Activated CD4-positive, alpha-beta T cell treated with anti-CD3 and anti-CD28 coated beads for 24 hours (primary cell): ENCODE results near the gene SNCB.

ENCODE experiments used
- DNase-seq, 2 donors: peaks; one replicate each; pipeline ENCODE4 v3.0.0-alpha.2; 2020; ENCODE audit warnings: low read depth in 2 of 2

Gene SNCB

GRCh38 chr5:176644294-176644693 is 14.0 kb upstream of the SNCB start:
- no peak for DNase-seq

DNA sequence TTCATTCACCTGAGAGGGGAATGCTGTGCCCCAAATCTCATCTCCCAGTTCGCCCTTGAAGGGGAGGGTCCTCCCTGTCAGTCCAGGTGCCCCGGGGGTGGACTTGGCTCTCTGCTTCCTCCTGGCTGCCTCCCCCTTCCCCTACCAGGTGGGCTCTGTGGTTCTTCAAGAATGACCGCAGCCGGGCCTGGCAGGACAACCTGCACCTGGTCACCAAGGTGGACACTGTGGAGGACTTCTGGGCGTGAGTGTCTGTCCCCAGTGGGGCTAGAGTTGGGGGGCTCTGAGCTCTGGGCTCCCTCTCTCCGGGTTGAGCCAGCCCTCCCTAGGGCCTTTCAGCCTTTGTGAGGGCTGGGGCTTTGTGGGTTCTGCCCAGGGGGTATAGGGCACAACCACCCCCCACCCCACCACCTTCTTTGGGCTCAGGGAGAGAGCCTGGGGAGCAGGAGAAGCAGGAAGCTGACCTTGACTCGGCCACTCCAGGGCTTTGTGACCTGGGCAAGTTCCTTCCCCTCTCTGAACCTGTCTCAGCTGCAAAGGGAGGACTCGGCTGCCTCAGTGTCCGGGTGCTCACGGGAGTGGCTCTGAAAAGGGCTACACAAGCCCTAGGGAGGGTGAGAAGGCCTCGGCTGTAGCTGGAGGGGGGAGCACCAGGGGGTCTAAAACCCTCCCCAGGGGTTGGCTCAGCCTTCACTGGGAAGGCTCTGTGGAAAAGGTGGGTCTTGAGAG is 13.3 kb upstream of the SNCB start:
- no peak for DNase-seq

GRCh38 chr5:176642675-176643490 is 12.5 kb upstream of the SNCB start:
- no peak for DNase-seq

- DNase-seq, result no peak
Observed at GRCh38 chr5:176640616-176641015, 10.3 kb upstream of the SNCB start.

DNA sequence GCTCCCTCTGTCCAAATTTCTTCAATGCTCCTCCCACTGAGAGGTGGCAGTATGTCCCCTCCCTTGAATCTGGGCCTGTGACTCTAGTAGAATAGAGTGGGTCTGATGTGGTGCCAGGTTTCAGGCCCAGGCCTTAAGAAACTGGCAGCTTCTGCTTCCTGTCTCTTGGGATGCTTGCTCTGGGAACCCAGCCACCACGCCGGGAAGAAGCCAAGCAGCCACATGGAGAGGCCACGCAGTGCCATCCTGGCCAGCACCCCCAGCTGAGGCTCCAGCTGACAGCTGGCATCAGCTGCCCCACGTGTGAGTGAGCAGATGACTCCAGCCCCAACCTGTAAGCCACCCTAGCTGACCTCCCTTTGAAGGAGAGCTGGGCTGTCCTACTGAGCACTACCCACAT is 9.6 kb upstream of the SNCB start:
- DNase-seq, result no peak

GRCh38 chr5:176639208-176639607 is 8.9 kb upstream of the SNCB start:
- no peak for DNase-seq

- no peak for DNase-seq
Observed at GRCh38 chr5:176638437-176638836, 8.1 kb upstream of the SNCB start.

DNA sequence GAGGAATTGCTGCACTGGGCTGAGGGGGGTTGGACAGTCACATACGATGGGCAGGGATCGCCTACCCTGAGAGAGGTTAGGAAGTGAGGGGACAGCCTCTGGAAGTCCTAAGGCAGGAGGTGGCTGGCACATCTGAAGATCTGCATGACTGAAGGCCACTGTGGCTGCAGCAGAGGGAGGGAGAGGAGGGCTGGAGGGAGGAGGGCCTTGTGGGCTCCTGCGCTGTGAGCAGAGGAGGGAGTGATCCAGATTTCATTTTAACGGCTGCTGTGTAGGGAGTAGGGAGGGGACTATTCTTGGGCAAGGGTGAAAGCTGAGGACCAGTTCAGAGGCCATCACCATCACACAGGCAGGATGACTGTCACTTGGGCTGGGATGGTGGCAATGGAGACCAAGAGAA is 7.2 kb upstream of the SNCB start:
- DNase-seq, result no peak

DNA sequence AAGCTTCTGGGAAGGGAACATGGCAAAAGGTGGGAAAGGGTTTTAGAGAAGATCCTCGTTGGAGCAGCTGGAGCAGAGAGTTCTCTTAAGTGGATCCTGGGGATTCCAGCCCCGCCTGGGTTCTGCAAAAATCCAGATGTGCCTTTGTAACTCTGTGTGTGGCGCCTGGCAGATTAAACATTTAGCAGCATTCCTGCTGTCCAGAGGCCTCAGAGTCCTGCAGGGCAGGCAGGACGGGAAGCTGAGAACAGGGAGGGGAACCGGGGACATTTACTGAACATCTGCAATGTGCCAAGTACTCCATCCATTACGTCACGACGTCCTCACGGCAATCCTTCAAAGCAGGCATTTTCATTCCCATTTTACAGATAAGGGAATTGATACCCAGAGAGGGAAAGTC is 6.1 kb upstream of the SNCB start:
- no peak for DNase-seq

DNA sequence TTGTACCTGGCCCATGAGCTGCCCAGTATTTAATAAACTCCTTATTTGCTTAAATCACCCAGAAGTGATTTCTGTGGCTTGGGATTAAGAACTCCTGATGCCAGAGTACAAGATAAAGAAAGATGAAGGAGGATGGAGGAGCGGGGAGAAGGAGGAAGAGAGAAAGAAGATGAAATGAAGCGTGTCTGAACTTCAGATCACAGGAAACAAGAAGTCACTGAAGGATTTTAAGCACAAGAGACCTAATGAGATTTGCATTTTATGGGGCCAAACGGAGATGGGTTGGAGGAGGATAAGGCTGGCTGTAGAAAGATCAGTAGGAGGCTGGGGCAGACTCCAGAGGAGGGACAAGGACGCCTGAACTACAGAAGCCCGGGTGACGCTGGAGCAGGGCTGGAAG is 3.3 kb upstream of the SNCB start:
- no peak for DNase-seq

GRCh38 chr5:176632745-176633144 is 2.4 kb upstream of the SNCB start:
- DNase-seq, result no peak

DNA sequence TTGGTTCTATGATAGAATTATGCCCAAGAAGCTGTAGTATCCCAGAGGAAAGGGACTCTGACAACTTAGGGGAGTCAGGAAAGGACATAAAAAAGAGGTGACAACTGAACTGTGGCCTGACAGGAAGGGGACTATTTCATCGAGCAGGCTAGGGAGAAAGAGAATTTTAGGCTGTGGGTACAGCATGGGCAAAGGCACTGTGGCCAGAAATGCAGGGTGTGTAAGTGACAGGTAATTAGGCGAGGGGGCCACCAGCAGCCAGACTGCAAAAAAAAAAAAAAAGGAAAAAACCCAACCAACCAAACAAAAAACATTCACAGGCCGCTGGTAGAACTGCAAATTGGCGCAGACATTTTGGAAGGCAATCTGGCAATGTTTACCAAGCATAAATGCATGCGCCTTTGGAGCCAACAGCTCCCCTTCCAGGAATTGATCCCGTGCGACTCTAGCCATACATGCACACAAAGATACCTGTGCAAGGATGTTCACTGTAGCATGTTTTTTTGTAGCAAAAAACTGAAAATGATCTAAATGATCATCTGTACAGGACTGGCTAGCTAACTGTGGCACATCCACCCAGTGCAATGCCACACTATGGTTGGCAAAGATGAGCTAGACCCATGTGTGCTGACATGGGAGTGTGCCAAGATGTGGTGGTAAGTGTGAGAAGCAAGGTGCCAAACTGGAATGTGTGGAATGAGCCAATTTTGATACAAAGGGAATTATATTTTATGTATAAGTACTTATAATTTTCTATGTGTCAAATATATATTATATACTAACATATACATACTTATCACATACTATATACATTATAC is 1.3 kb upstream of the SNCB start:
- DNase-seq, result no peak

DNA sequence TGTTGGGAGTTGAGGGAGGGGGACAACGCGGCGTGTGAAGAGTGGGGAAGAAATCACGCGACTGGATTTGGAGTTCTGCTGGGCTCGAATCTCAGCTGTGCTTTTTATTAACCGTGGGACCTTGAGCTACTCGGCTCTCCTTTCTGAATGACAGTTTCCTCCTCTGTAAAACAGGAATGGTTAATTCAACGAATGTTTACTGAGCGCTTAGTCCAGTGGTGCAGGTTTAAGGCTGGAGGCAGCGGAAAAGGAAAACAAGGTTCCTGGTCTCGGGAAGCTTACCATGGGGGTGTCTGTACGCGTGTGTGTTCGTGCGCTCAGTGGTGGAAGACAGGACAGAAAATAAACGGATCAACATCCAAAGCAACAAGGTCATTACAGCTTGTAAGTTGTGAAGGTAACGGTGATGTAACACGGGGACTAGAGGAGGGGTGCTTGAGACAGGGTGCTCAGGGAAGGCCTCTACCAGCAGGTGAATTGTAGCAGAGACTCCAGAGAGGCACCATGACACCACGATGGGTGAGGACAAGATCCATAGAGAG is 418 bp upstream of the SNCB start:
- DNase-seq, result no peak

DNA sequence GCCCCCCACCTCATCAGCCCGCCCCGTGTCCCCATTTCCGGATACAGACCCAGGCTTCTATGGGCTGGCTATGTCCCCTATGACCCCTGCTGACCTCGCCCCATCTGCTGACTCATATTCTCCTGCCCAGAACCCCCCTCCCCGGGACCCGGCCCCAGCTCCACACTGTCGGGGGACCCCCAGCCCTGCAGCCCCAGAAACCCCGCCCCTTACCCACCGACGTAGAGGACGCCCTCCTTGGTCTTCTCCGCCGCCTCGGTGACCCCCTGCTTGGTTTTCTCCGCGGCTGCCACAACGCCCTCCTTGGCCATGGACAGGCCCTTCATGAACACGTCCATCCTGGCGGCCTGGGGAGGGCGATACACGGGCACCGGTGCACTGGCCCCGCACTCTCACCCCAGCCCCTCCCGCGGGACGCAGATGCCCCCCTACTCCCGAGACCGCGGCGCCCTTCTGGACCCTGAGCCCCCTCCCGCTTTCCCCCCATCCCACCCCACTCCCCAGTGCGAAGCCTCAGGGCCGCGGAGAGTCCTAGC is 949 bp downstream of the SNCB start:
- DNase-seq, result no peak

DNA sequence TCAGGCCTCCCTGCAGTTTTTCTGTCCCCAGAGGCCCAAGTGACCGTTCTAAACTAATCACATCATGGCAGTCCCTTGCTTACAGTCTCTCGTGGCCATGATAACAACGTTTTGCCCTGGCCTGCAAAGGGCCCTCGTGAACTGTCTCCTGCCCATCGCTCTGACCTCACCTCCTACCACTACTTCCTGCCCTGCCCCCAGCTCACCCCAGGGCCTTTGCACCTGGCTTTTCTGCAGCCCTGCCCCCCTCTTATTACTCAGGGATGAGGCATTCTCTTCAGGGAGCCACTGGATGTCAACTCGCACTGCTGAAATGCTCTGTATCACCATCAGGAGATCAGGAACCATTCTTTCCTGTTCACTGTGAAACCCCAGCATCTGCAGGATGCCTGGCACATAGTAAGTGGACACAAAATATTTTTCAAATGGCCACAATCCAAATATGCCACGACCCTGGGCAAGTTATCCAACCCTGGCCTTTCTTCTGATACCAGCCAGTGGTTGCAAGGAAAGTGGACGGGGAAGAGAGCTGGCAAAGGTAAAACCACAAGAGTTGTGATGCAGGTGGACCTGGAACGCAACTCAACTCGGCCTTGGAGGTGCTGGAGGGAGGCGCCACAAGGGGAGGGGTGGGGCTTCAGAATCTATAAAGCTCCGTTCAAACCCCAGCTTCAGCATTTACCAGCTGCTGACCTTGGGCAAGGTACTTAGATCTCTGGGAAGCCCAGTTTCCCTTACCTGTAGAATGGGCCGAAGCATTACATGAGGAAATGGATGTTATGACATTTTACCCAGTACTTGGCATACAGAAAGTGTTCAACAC is 1.7 kb downstream of the SNCB start:
- DNase-seq, result no peak

- DNase-seq, result no peak
Observed at GRCh38 chr5:176627582-176627981, 2.8 kb downstream of the SNCB start.

DNA sequence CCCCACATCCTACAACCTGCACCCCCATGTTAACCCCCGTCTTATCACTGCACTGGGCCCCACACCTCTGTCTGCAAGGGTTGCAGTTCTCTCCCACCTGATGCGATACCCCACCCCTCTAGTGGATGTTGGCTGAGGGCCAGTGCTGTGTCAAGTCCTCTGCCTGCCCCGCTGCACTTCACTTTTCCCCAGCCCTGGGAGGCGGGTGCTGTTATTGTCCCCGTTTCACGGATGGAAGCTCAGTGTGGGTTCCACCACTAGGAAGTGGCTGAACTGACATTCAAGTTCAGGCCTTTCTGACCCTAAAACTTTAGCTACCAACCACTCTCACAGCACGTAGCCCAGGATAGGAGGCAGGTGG is 3.5 kb downstream of the SNCB start:
- no peak for DNase-seq

GRCh38 chr5:176625966-176626875 is 4.1 kb downstream of the SNCB start:
- DNase-seq, result no peak

DNA sequence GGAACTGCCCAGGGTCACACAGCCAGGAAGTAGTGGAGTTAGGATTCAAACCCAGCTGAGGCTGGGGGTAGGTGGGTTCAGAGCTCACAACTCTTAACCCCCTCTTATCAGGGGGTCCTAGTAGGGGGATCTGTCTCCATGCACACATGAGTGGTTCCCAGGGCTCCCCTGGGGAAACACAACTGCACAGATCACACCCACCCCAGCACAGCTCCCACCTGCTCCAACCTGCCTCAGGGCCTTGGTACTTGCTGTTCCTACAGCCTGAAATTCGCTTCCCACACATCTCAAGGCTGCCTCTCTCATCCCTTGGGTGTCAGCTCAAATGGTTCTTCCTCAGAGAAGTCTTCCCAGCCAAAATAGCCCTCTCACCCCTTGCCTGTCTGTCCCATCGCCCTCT is 4.8 kb downstream of the SNCB start:
- DNase-seq, result no peak

DNA sequence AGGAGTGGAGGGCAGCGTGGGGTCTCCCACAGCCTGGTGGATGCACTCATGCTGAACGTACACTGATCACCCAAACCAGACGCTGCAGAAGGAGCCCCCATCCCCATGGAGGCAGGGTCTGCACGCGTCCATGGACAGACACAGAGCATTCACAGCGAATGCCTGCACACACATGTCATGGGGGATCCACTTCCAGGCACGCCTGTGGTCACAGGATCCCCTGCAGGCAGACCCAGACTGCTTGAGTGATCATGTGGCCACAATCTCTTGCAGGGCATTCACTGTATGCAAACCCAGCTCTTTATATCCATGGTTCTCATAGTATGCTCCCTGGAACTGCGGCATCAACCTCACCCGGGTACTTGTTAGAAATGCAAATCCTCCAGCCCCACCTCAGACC is 5.4 kb downstream of the SNCB start:
- no peak for DNase-seq
